ENCODE results near the gene EGFL7.

DNA sequence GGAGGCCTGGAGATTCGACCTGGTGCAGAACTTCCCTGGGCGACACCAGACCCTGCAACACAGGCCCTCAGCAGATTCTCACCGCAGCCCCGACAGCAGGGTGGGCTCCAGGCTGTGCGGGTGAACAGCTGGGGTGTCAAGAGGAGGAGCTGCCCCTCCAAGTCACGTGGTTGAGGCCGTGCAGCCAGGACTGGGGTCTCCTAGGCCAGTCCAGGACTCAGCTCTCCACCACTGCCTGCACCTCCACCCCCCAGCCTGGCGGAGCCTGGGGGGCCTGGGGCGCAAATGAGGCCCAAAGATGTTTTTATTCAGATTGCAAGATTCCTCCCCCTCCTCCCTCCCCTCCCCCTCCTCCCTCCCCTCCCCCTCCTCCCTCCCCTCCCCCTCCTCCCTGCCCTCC is 33.8 kb downstream of the EGFL7 start:
- TF ChIP-seq EZH2 (IDR thresholded peaks at IDR 0.05; ENCODE audit: borderline replicate concordance, control insufficient read depth, low read depth, low read length) (no peak), PML (IDR thresholded peaks at IDR 0.05; ENCODE audit: low read length) (no peak), BACH1 (IDR thresholded peaks at IDR 0.05; ENCODE audit: borderline replicate concordance) (no peak), POLR2A (IDR thresholded peaks at IDR 0.05; ENCODE audit: low read depth, low read length) (no peak), FOXM1 (IDR thresholded peaks at IDR 0.05; ENCODE audit: low read depth, low read length) (no peak), RAD21 (IDR thresholded peaks at IDR 0.05; ENCODE audit: insufficient read depth, low read depth, low read length) (no peak), TCF7 (IDR thresholded peaks at IDR 0.05; ENCODE audit: borderline replicate concordance) (no peak)
- TF ChIP-seq, protein P1, sequence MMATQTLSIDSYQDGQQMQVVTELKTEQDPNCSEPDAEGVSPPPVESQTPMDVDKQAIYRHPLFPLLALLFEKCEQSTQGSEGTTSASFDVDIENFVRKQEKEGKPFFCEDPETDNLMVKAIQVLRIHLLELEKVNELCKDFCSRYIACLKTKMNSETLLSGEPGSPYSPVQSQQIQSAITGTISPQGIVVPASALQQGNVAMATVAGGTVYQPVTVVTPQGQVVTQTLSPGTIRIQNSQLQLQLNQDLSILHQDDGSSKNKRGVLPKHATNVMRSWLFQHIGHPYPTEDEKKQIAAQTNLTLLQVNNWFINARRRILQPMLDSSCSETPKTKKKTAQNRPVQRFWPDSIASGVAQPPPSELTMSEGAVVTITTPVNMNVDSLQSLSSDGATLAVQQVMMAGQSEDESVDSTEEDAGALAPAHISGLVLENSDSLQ (IDR thresholded peaks at IDR 0.05): no peak
- TF ChIP-seq, protein P2, sequence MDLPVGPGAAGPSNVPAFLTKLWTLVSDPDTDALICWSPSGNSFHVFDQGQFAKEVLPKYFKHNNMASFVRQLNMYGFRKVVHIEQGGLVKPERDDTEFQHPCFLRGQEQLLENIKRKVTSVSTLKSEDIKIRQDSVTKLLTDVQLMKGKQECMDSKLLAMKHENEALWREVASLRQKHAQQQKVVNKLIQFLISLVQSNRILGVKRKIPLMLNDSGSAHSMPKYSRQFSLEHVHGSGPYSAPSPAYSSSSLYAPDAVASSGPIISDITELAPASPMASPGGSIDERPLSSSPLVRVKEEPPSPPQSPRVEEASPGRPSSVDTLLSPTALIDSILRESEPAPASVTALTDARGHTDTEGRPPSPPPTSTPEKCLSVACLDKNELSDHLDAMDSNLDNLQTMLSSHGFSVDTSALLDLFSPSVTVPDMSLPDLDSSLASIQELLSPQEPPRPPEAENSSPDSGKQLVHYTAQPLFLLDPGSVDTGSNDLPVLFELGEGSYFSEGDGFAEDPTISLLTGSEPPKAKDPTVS (IDR thresholded peaks at IDR 0.05; ENCODE audit: low read depth, low read length): no peak

All from GM12878 (cell line).